A549 (cell line): ENCODE data around the gene PEX10.

Experiments used
- CHD4 ChIP-seq: fragments of 200-600 bp; sonication (generic); IDR thresholded peaks from 2 replicates; pipeline ENCODE4 v1.6.1; 2016; ENCODE audit warnings: antibody characterized with exemption, mild to moderate bottlenecking, borderline replicate concordance
- EHF ChIP-seq: fragments of 250-450 bp; sonication (Bioruptor Pico); IDR thresholded peaks from 2 replicates; pipeline ENCODE4 v1.5.0; 2020; ENCODE audit warnings: mild to moderate bottlenecking
- ELK1 ChIP-seq: fragments of 150-350 bp; IDR thresholded peaks from 2 replicates; pipeline ENCODE4 v1.6.1; 2014; ENCODE audit warnings: low read depth, mild to moderate bottlenecking, low read length
- EP300 ChIP-seq, 2 experiments: fragments of >200 bp; sonication (Bioruptor Twin); formaldehyde crosslinking; IDR thresholded peaks; 2 replicates in 1 of 2; 3 replicates in 1 of 2; pipeline ENCODE4 v1.6.1; 2016 to 2017
- HOXA7 ChIP-seq: fragments of 250-450 bp; sonication (Bioruptor Pico); IDR thresholded peaks from 2 replicates; pipeline ENCODE4 v1.5.0; 2020; ENCODE audit warnings: mild to moderate bottlenecking, moderate library complexity
- MAX ChIP-seq: IDR thresholded peaks from 2 replicates; pipeline ENCODE4 v1.6.1; 2012
- POLR2A ChIP-seq: IDR thresholded peaks from 2 replicates; pipeline ENCODE4 v1.6.1; 2012; ENCODE audit warnings: mild to moderate bottlenecking, low read length
- RAD21 ChIP-seq, 2 experiments: fragments of >200 bp in 1 of 2; sonication (Bioruptor Twin) in 1 of 2; formaldehyde crosslinking in 1 of 2; IDR thresholded peaks in 1 of 2; conservative IDR thresholded peaks in 1 of 2; 2 replicates in 1 of 2; 3 replicates in 1 of 2; pipeline ENCODE4 v1.6.1; 2012 to 2018; ENCODE audit warnings: inconsistent platforms in 1 of 2
- REST ChIP-seq: fragments of 200-600 bp; sonication (generic); IDR thresholded peaks from 2 replicates; pipeline ENCODE4 v1.6.1; 2016; ENCODE audit warnings: antibody characterized with exemption, mild to moderate bottlenecking, moderate library complexity
- RFX5 ChIP-seq: fragments of 450-650 bp; IDR thresholded peaks from 2 replicates; pipeline ENCODE4 v1.7.1; 2014; ENCODE audit warnings: antibody characterized with exemption, mild to moderate bottlenecking, moderate library complexity
- SREBF2 ChIP-seq: fragments of 450-650 bp; IDR thresholded peaks from 2 replicates; pipeline ENCODE4 v1.6.1; 2014; ENCODE audit warnings: mild to moderate bottlenecking, moderate library complexity
- USF2 ChIP-seq: fragments of 450-650 bp; IDR thresholded peaks from 2 replicates; pipeline ENCODE4 v1.6.1; 2014; ENCODE audit warnings: antibody characterized with exemption
- TF ChIP-seq, protein P1 (sequence below): fragments of >200 bp; sonication (Bioruptor Twin); formaldehyde crosslinking; IDR thresholded peaks from 3 replicates; pipeline ENCODE4 v1.5.1; 2016

DNA sequence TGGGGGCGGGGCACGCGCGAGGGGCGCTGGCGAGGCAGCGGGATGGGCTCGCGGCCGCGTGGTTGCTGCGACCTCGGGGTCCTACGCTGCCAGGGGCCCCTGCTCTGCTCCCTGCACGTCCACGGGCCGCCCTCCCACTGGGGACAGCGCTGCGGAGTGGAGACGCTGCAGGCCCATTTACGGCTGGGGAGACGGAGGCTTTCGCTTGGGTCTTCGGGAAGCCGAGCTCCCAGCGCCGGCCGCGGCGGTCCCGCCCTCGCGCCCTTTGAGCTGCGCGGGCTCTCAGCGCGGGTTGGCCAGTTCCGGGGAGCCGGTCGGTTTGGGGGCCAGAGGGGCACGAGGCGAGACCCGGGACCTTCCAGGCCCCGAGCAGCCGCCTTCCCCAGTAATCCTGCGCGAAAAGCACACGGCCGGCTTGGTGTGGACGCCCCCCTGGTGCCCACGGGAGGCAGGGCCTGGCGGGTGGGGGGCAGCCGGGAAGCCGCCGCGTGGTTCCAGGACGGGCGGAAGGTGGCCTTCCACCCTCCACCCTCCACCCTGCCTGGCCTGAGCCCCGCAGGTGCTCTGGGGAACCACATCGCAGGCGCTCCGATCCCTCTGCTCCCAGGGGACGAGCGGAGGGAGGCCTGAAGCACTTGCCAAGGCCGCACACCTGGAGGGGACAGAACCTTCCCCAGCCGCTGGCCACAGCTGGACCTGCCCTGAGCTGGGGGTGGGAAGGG, 570 bp upstream of the PEX10 start:
- TF ChIP-seq, protein P1, sequence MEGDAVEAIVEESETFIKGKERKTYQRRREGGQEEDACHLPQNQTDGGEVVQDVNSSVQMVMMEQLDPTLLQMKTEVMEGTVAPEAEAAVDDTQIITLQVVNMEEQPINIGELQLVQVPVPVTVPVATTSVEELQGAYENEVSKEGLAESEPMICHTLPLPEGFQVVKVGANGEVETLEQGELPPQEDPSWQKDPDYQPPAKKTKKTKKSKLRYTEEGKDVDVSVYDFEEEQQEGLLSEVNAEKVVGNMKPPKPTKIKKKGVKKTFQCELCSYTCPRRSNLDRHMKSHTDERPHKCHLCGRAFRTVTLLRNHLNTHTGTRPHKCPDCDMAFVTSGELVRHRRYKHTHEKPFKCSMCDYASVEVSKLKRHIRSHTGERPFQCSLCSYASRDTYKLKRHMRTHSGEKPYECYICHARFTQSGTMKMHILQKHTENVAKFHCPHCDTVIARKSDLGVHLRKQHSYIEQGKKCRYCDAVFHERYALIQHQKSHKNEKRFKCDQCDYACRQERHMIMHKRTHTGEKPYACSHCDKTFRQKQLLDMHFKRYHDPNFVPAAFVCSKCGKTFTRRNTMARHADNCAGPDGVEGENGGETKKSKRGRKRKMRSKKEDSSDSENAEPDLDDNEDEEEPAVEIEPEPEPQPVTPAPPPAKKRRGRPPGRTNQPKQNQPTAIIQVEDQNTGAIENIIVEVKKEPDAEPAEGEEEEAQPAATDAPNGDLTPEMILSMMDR, result no peak
- TF ChIP-seq USF2 (no peak), REST (no peak), HOXA7 (no peak), ELK1 (no peak), EHF (CRISPR knock-in tag) (no peak), RFX5 (no peak), POLR2A (peak; percentile 83), RAD21 (conservative IDR thresholded peaks at IDR 0.05 in 1 of 2, IDR thresholded peaks at IDR 0.05 in 1 of 2) (no peak), MAX (peak; percentile 90), SREBF2 (no peak), CHD4 (no peak), EP300 (IDR thresholded peaks at IDR 0.05) (no peak)
